HG03558 (cell line): ENCODE measurements around the gene PIGR.
"Not testable (repeated sequence)": the region's sequence is repeated elsewhere in the genome, so short reads cannot be mapped to it uniquely, and the experiment has no call there.

Source experiments
- ATAC-seq: cut with Tn5 transposase; IDR thresholded peaks from one replicate; pipeline ENCODE4 v1.9.1; 2021; ENCODE audit warnings: moderate number of reproducible peaks; ENCODE audit not compliant: unreplicated experiment; ENCODE audit errors: extremely low read depth

Gene PIGR

DNA sequence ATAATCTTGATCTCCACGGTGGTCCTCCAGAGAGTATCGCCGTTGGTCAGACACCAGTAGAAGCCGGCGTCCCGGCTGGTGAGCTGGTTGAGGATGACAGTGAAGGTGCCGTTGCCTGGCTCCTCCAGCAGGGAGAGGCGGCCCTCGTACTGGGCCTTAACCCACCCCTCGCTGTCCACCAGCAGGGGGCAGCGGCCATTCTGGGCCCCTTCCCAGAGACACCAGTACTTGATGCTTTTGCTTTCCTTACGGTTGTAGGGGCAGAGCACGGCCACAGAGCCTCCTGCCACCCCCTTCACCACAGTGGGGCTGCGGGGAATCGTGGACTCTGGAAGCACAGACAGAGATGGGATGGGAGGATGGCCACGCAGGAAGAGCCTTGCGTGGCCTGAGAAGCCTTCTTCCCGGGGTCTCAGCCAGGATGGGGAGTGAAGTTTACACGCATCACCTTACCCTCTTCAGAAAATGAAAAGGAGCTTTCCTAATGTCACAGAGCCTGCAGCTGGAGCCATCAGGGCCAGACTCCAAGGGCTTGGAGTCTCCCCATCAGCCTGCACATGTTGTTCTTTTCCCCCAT is 10.7 kb downstream of the PIGR start:
- no peak for ATAC-seq

- ATAC-seq: no peak
Measured at GRCh38 chr1:206933333-206933945, 12.8 kb downstream of the PIGR start.

GRCh38 chr1:206932177-206932576 is 14.1 kb downstream of the PIGR start:
- ATAC-seq: no peak

GRCh38 chr1:206931709-206932108 is 14.6 kb downstream of the PIGR start:
- ATAC-seq: no peak

DNA sequence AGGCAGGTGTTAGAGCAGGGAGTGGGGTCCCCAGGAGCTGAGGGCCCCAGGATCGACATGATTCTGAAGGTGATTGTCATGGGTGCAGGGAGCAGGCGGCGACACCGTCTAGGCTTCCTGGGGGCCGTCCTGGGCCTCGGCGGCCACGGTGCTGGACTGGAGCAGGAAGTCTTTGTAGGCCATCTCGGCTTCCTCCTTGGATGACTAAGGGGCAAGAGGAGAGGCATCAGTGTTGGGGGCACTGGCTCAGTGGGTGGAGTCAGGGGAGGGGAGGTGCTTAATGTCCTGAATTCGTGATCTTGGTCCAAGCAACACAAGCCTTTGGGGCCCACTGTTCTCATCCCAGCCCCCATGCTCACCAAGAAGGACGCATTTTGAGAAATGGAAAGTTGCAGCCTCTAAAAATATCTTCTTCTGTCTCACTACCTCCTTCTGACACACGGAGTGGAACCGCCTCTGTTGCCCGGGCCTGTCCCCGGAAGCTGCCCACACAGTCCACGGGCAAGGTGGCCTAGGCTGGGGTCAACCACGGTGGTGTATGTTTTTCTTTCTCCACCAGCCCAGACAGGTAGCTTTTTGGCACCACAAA is 16.0 kb downstream of the PIGR start:
- peak; percentile 54 for ATAC-seq

DNA sequence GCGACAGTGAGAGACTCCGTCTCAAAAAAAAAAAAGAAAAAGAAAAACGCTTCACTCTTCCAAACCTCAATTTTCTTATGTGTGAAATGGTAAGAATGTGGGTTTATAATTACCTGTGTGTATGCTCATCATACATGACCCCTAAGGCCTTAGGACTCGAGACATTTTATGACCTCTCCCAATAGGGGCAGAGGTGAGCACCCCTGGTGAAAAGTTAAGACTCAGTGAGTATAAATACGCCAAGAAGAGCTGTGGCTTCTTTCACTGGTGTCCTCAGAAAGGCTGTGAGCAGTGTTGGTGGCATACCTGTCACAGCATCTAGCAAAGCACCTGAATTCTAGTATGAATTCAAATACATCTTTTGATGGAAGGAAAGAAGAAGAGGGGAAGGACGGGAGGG is 16.7 kb downstream of the PIGR start:
- ATAC-seq: no peak

DNA sequence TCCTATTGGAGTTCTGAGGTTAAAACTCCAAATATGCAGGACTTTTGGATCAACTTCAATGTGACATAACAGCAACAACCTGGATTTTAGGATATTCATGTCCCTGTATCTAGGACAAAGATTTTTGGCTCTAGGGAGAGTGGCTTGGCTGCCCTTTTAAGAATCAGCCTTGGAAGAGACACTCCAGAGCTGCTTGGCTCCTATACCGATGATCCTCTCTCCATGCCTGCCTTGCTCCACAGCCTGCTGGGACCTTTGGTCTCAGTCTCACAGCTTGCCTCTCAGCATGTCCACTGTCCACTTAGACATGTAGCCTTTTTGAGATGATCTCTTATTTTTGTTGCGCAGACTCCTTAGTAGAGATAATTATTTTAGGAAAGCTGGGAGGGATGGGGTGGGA is 20.0 kb downstream of the PIGR start:
- ATAC-seq: no peak

- peak; percentile 37 for ATAC-seq
Measured at GRCh38 chr1:206925106-206925736, 21.0 kb downstream of the PIGR start.

- ATAC-seq: no peak
Measured at GRCh38 chr1:206924592-206925105, 21.6 kb downstream of the PIGR start.

DNA sequence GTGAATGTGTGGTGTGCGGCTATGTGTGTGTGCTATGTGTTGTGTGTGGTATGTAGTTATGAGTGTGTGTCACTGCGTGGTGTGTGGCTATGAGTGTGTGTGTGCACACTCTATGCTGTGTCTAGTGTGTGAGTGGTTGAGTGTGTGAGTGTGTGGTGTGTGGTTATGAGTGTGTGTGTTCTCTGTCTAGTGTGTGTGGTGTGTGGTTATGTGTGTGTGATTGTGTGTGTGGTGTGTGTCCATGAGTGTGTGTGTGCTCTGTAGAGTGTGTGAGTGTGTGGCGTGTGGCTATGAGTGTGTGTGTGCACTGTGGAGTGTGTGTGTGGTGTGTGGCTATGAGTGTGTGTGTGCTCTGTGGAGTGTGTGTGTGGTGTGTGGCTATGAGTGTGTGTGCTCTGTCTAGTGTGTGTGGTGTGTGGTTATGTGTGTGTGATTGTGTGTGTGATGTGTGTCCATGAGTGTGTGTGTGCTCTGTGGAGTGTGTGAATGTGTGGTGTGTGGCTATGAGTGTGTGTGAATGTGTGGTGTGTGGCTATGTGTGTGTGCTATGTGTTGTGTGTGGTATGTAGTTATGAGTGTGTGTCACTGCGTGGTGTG is 22.2 kb downstream of the PIGR start:
- not testable (repeated sequence) for ATAC-seq

DNA sequence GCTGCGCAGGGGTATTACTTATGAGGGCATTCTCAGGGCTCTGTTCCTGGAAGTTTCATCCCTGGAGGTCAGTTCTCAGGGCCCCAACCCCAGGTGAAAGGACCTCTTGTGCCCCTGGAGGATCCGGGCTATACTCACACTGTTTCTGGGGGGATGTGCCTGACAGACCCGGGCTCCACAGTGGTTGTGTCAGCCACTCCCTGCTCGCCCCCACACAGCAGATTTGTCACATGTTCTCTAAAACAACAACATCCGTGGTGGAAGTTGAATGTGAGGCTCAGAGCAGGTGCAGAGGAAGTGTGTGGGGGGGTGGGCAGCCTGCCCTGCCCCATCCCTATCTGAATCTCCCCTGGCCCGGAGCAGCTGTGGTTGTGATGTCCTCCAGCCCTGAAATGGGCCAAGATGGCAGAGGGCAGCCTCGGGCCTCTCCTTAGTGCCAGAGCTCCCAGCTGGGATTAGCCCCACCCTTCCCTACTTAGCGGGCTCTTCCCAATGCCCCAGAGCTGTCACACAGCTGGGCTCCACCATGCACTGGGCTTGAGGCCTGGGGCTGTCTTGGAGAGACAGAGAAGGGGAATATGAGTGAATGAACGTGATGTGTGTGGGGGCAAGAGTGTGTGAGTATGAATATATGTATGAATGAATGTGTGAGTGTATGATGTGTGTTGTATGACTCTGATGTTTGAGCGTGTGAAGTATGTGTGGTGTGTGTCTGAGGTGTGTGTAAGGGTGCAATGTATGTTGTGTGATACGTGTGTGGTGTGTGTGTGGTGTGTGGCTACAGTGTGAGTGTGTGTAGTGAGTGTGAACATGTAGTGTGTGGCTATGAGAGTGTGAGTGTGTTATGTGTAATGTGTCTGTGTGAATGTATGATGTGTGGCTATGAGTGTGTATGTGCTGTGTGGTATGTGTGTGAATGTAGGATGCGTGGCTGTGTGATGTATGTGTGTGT is 23.0 kb downstream of the PIGR start:
- ATAC-seq: peak; percentile 27

GRCh38 chr1:206922524-206922923 is 23.7 kb downstream of the PIGR start:
- no peak for ATAC-seq

DNA sequence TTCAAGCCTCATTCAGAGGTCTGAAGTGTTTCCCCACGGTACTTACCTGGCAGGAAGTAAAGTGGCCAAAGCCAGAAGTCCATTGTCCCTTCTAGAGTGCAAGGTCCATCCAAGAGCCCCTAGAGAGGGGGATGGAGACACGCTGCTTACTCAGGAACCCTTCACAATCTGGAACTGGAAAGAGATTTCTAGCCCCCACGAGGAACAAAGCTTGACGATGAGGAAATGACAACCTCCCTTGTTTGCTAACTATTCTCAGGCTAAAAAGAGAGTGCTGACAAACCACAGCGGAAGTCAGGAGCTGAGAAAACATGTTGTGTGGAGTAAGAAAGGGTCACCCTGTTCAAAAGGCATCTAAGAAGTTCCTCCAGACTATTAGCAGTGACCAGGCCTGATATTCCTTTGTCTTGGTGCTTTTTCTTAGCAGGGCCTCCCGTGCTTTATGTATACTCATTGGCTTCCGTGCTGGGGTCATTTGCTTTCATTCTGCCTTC is 24.4 kb downstream of the PIGR start, which contains the start of gene FCMR:
TSS of gene FCMR (minus strand) at position 170 of the 494 bp plus-strand sequence. CDS start at position 83, 87 bp downstream.
- ATAC-seq: no peak

DNA sequence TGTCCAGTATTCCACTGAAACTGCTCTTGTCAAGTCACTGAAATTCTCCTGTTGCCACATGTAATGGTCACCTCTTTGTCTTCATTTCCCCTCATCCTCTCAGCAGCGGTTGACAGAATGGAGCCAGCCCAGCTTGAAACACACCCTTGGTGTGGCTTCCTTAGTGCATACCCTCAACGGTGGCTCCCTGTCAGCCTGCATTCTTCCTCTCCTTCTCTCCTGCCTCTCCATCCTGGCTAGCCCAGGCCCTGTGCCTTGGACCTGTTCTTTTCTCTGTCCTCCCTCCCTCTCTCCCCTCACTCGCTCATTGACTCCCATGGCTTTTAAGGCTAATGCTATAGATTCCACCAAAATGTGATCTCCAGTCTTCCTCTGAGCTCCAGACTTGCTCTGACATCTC is 28.2 kb downstream of the PIGR start:
- no peak for ATAC-seq

DNA sequence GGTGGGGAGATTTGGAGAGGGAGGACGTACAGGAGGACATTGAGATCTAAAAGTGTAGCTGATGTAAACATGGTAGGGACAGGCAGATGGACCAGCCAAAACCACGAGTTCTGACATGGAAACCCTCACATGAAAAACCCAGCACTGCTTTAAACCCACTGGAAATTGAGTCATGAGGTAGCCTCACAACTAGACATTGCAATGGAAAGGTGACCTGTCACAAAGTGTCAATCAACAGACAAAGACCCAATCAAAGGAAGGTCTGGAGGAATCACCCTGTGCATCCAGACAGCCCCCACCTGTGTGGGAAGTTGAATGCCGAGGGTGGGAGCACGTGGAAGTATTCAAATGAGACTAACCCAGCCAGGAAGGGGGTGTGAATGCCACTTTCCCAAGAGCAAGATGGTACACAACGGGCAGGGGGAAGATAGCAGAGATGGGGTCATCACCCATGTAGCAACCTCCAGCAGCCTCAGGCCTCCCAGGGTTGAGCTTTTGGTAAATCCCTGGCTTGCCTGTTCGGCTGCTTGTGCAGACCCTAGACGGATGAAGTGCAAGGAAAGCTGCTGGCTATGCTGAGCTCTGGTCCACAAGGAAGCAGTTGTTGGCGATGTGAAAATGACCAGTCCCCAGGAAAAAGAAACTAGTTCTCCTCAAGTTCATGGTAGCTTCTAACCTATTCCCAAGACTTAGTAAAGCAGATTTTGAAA is 30.1 kb downstream of the PIGR start:
- ATAC-seq: no peak

DNA sequence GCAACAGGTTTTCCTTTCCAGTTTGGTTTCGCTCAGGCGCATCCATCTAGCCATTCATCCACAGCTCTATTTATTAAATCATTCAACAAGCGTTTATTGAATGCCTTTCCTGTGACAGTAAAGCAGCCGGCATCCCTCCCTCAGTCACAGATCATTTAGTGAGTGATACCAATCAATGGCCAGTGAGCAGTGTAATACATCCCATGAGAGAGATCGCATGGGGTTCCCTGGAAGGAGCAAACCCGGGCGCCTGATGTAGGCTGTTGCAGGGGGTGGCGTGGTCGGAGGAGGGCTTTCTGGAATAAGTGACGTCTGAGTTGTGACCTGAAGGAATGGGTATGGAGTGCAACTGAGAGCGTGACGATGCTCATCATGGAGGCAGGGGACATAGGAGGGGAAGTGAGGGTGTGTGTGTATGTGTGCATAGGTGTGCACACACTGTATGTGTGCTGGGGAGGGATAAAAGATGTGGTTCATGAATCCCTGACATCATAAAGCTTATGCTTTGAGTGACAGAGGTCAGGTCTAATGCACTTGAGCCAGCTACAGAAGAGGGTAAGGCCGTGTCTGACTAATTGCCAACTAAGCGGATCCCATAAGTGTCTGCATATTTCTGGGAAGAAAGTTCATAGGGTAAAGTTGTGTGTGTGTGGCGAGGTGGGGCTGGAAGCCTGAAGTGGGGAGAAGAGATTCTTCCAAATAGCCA is 31.1 kb downstream of the PIGR start:
- no peak for ATAC-seq

DNA sequence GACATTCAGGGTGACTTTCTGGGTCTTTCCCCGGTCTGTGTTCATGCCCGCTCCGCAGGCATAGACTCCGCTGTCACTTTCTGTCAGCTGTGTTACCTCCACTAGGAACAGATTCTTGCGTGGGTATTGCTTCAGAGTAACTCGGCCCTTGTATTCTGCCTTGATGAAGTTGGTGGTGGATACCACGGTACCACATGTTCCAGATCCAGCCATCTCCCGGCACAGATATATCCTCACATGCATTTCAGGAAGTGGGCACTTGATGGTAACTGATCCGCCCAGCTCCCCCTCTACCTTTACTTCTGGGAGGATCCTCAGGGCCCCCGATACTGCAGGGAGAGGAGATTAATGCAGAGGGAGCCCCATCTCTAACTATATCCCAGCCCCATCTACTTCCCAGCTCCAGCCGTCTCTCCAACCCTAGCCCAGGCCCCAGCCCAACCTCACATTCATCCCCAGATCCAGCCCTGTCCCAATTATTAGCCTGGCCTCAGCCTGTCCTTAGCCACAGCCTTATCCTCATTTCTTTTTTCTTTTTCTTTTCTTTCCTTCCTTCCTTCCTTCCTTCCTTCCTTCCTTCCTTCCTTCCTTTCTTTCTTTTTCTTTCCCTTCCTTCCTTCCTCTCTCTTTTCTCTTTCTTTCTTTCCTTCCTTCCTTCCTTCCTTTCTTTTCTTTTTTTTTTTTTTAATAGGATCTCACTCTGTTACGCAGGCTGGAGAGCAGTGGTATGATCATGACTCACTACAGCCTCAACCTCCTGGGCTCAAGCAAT is 32.3 kb downstream of the PIGR start:
- ATAC-seq: no peak
